Measurements from ENCODE around the gene PXK. TPM values are rescaled to one million over a fixed set of nuclear protein-coding genes. Genes with fewer than 3 reads are reported as not detected.
"Not testable (repeated sequence)": the region's sequence is repeated elsewhere in the genome, so short reads cannot be mapped to it uniquely, and the experiment has no call there.

The PXK gene
- total RNA-seq, 3 donors from 2014 or later (not counting 1 experiment from before 2014, with no cell fraction given) = 42.1 to 53.8 (median 48.9) TPM

- peak overlapping the region; percentile 45 for H3K27ac ChIP-seq (ENCODE audit: low read length)
- no peak for DNase-seq
- no peak for ATAC-seq
- TF ChIP-seq CTCF (IDR thresholded peaks at IDR 0.05) = no peak
- Mint-ChIP-seq H3K27ac (peak overlapping the region; percentile 87 to 91), H3K27me3 (ENCODE audit: low read depth in 2 of 2) (no peaks in the 10 kb centered on the region), H3K9me3 (no peaks in the 10 kb centered on the region), H3K4me3 (peak overlapping the region; percentile 99), H3K4me1 (peaks cover 33 to 45% of the 10 kb centered on the region in 2 donors), H3K36me3 (no peaks in the 10 kb centered on the region)
- intact Hi-C loops (cut with micrococcal nuclease) = no loop called here
- H3K9me3 ChIP-seq (ENCODE audit: control insufficient read depth, insufficient read depth, low read length) = no peaks in the 10 kb centered on the region
- WGBS (ENCODE audit: insufficient coverage) = no CpG with 5 or more reads among the region's 1 CpG
- peaks cover 13% of the 10 kb centered on the region for H3K4me1 ChIP-seq (ENCODE audit: control insufficient read depth, insufficient read depth, low read length)
- H3K27me3 ChIP-seq (ENCODE audit: control insufficient read depth, insufficient read depth, low read length) = no peaks in the 10 kb centered on the region
- peak overlapping the region; percentile 81 for H3K4me3 ChIP-seq (ENCODE audit: low read length)
- no peaks in the 10 kb centered on the region for H3K36me3 ChIP-seq (ENCODE audit: control insufficient read depth, insufficient read depth, low read length)
Observed at GRCh38 chr3:58334506-58334884, 1.8 kb downstream of the PXK start.

- ATAC-seq = no peak
- Mint-ChIP-seq H3K36me3 (no peaks in the 10 kb centered on the region), H3K27ac (peak overlapping the region; percentile 87 to 91), H3K9me3 (no peaks in the 10 kb centered on the region), H3K4me3 (peak overlapping the region; percentile 99), H3K4me1 (peaks cover 33 to 45% of the 10 kb centered on the region in 2 donors), H3K27me3 (ENCODE audit: low read depth in 2 of 2) (no peaks in the 10 kb centered on the region)
- Histone ChIP-seq H3K36me3 (ENCODE audit: control insufficient read depth, insufficient read depth, low read length) (no peaks in the 10 kb centered on the region), H3K9me3 (ENCODE audit: control insufficient read depth, insufficient read depth, low read length) (no peaks in the 10 kb centered on the region), H3K27me3 (ENCODE audit: control insufficient read depth, insufficient read depth, low read length) (no peaks in the 10 kb centered on the region), H3K4me1 (ENCODE audit: control insufficient read depth, insufficient read depth, low read length) (peaks cover 13% of the 10 kb centered on the region), H3K4me3 (ENCODE audit: low read length) (no peak overlapping the region), H3K27ac (ENCODE audit: low read length) (peak overlapping the region; percentile 45)
- intact Hi-C loops (cut with micrococcal nuclease) = no loop called here
- 76% methylated on average over 1 of the region's 1 CpG for WGBS (ENCODE audit: insufficient coverage)
- no peak for TF ChIP-seq CTCF (IDR thresholded peaks at IDR 0.05)
- no peak for DNase-seq
Observed at GRCh38 chr3:58335652-58335947, 2.9 kb downstream of the PXK start.

- peak overlapping the region; percentile 87 to 91 for H3K27ac Mint-ChIP-seq
- H3K36me3 Mint-ChIP-seq = no peaks in the 10 kb centered on the region
- no peak for TF ChIP-seq CTCF (IDR thresholded peaks at IDR 0.05)
- DNase-seq = no peak
- no peak for ATAC-seq
- Histone ChIP-seq H3K9me3 (ENCODE audit: control insufficient read depth, insufficient read depth, low read length) (no peaks in the 10 kb centered on the region), H3K27me3 (ENCODE audit: control insufficient read depth, insufficient read depth, low read length) (no peaks in the 10 kb centered on the region), H3K4me1 (ENCODE audit: control insufficient read depth, insufficient read depth, low read length) (peaks cover 13% of the 10 kb centered on the region), H3K36me3 (ENCODE audit: control insufficient read depth, insufficient read depth, low read length) (peaks cover 4% of the 10 kb centered on the region), H3K4me3 (ENCODE audit: low read length) (no peak overlapping the region), H3K27ac (ENCODE audit: low read length) (no peak overlapping the region)
- H3K27me3 Mint-ChIP-seq (ENCODE audit: low read depth in 2 of 2) = no peaks in the 10 kb centered on the region
- peaks cover 33 to 45% of the 10 kb centered on the region in 2 donors for H3K4me1 Mint-ChIP-seq
- H3K9me3 Mint-ChIP-seq = no peaks in the 10 kb centered on the region
- 89% methylated on average over 1 of the region's 3 CpGs for WGBS (ENCODE audit: insufficient coverage)
- intact Hi-C loops (cut with micrococcal nuclease) = no loop called here
- H3K4me3 Mint-ChIP-seq = peak overlapping the region; percentile 56
Observed at GRCh38 chr3:58336135-58336882, 3.6 kb downstream of the PXK start.

GRCh38 chr3:58337190-58337589 lies 4.5 kb downstream of the PXK start:
- Mint-ChIP-seq H3K9me3 (no peaks in the 10 kb centered on the region), H3K27me3 (ENCODE audit: low read depth in 2 of 2) (no peaks in the 10 kb centered on the region), H3K27ac (no peak overlapping the region), H3K36me3 (no peaks in the 10 kb centered on the region), H3K4me3 (no peak overlapping the region), H3K4me1 (peaks cover 33 to 39% of the 10 kb centered on the region in 2 donors)
- no peak for TF ChIP-seq CTCF (IDR thresholded peaks at IDR 0.05)
- no peak overlapping the region for H3K4me3 ChIP-seq (ENCODE audit: low read length)
- H3K27ac ChIP-seq (ENCODE audit: low read length) = no peak overlapping the region
- no peaks in the 10 kb centered on the region for H3K27me3 ChIP-seq (ENCODE audit: control insufficient read depth, insufficient read depth, low read length)
- H3K36me3 ChIP-seq (ENCODE audit: control insufficient read depth, insufficient read depth, low read length) = peaks cover 4% of the 10 kb centered on the region
- DNase-seq = no peak
- intact Hi-C loops (cut with micrococcal nuclease) = no loop called here
- no peaks in the 10 kb centered on the region for H3K9me3 ChIP-seq (ENCODE audit: control insufficient read depth, insufficient read depth, low read length)
- peaks cover 10% of the 10 kb centered on the region for H3K4me1 ChIP-seq (ENCODE audit: control insufficient read depth, insufficient read depth, low read length)
- no peak for ATAC-seq
- WGBS (ENCODE audit: insufficient coverage) = 82% methylated on average over 1 of the region's 1 CpG

- H3K4me3 Mint-ChIP-seq; H3K9me3 ChIP-seq (ENCODE audit: control insufficient read depth, insufficient read depth, low read length); H3K27ac Mint-ChIP-seq; DNase-seq; H3K36me3 Mint-ChIP-seq; intact Hi-C loops (cut with micrococcal nuclease); H3K9me3 Mint-ChIP-seq; H3K4me1 ChIP-seq (ENCODE audit: control insufficient read depth, insufficient read depth, low read length); ATAC-seq; H3K27ac ChIP-seq (ENCODE audit: low read length); H3K4me3 ChIP-seq (ENCODE audit: low read length); H3K27me3 Mint-ChIP-seq (ENCODE audit: low read depth in 2 of 2); H3K27me3 ChIP-seq (ENCODE audit: control insufficient read depth, insufficient read depth, low read length): not testable (repeated sequence)
- 76% methylated on average over 12 of the region's 12 CpGs for WGBS (ENCODE audit: insufficient coverage)
- peaks cover 12% of the 10 kb centered on the region for H3K36me3 ChIP-seq (ENCODE audit: control insufficient read depth, insufficient read depth, low read length)
- H3K4me1 Mint-ChIP-seq = peaks cover 30 to 32% of the 10 kb centered on the region in 2 donors
Observed at GRCh38 chr3:58339146-58339545, 6.5 kb downstream of the PXK start.
